Thyroid gland (tissue), 4 donors: Measurements from ENCODE around the gene ZFAND4.

Experiments
- CTCF ChIP-seq, 6 experiments: fragments of 200-600 bp in 3 of 6; fragments of 450-650 bp in 3 of 6; sonication (generic) in 3 of 6; IDR thresholded peaks; one replicate each; pipeline ENCODE4 v1.5.1; 2016 to 2019; ENCODE audit warnings: antibody characterized with exemption in 6 of 6, mild to moderate bottlenecking in 2 of 6, inconsistent platforms in 1 of 6, moderate library complexity in 1 of 6
- POLR2A ChIP-seq, 2 donors: fragments of 450-650 bp; IDR thresholded peaks; one replicate each; pipeline ENCODE4 v1.6.1; 2017; ENCODE audit warnings: antibody characterized with exemption in 2 of 2, mild to moderate bottlenecking in 2 of 2, moderate library complexity in 1 of 2

- no peak for TF ChIP-seq POLR2A (IDR thresholded peaks at IDR 0.05)
- TF ChIP-seq CTCF (IDR thresholded peaks at IDR 0.05), result no peak
These were observed 20.1 kb downstream of the ZFAND4 start for GRCh38 chr10:45652511-45652910.
